ENCODE data around the gene IQCC. TPM values are rescaled to one million over a fixed set of nuclear protein-coding genes. Genes with fewer than 3 reads are reported as not detected.

The IQCC gene
- total and polyA plus RNA-seq, 2 experiments from 2014 or later = 1.5 TPM

GRCh38 chr1:32170991-32171390 lies 34.5 kb upstream of the IQCC start:
- Histone ChIP-seq H3K9me3 (ENCODE audit: low read depth) (no peaks in the 10 kb centered on the region), H3K27ac (no peak overlapping the region), H3K4me1 (ENCODE audit: insufficient read depth) (no peaks in the 10 kb centered on the region), H3K79me2 (no peaks in the 10 kb centered on the region), H3K4me2 (no peak overlapping the region), H3K9me2 (replicated peaks; ENCODE audit: insufficient read depth) (no peaks in the 10 kb centered on the region), H2AFZ (no peak overlapping the region), H3K36me3 (replicated peaks; ENCODE audit: insufficient read depth, low read depth) (no peaks in the 10 kb centered on the region), H3K4me3 (no peak overlapping the region), H4K20me1 (ENCODE audit: insufficient read depth, poor library complexity, severe bottlenecking) (no peaks in the 10 kb centered on the region), H3K27me3 (no peaks in the 10 kb centered on the region)
- TF ChIP-seq EZH2phosphoT487 (IDR thresholded peaks at IDR 0.05; ENCODE audit: low read depth, severe bottlenecking, unreplicated experiment) (no peak), CTCF (IDR thresholded peaks at IDR 0.05; ENCODE audit: poor library complexity) (no peak), EZH2 (IDR thresholded peaks at IDR 0.05; ENCODE audit: borderline replicate concordance) (no peak)
- WGBS (ENCODE audit: low lambda C conversion rate, missing lambda C conversion rate) = 81% methylated on average over 4 of the region's 4 CpGs
- DNase-seq (ENCODE audit: low spot score) = no peak

- TF ChIP-seq EZH2phosphoT487 (IDR thresholded peaks at IDR 0.05; ENCODE audit: low read depth, severe bottlenecking, unreplicated experiment) (no peak), CTCF (IDR thresholded peaks at IDR 0.05; ENCODE audit: poor library complexity) (no peak), EZH2 (IDR thresholded peaks at IDR 0.05; ENCODE audit: borderline replicate concordance) (no peak)
- WGBS (ENCODE audit: low lambda C conversion rate, missing lambda C conversion rate) = 100% methylated on average over 1 of the region's 1 CpG
- Histone ChIP-seq H3K4me2 (no peak overlapping the region), H3K9me2 (replicated peaks; ENCODE audit: insufficient read depth) (no peaks in the 10 kb centered on the region), H3K9me3 (ENCODE audit: low read depth) (no peaks in the 10 kb centered on the region), H2AFZ (no peak overlapping the region), H3K36me3 (replicated peaks; ENCODE audit: insufficient read depth, low read depth) (no peaks in the 10 kb centered on the region), H4K20me1 (ENCODE audit: insufficient read depth, poor library complexity, severe bottlenecking) (no peaks in the 10 kb centered on the region), H3K4me3 (no peak overlapping the region), H3K27me3 (no peaks in the 10 kb centered on the region), H3K4me1 (ENCODE audit: insufficient read depth) (no peaks in the 10 kb centered on the region), H3K79me2 (no peaks in the 10 kb centered on the region), H3K27ac (no peak overlapping the region)
- no peak for DNase-seq (ENCODE audit: low spot score)
Measured at GRCh38 chr1:32172621-32173245, 32.7 kb upstream of the IQCC start.

- Histone ChIP-seq H3K9me3 (ENCODE audit: low read depth) (no peaks in the 10 kb centered on the region), H4K20me1 (ENCODE audit: insufficient read depth, poor library complexity, severe bottlenecking) (peaks cover 21% of the 10 kb centered on the region), H3K36me3 (replicated peaks; ENCODE audit: insufficient read depth, low read depth) (peaks cover 8% of the 10 kb centered on the region), H3K9me2 (replicated peaks; ENCODE audit: insufficient read depth) (no peaks in the 10 kb centered on the region), H3K27me3 (no peaks in the 10 kb centered on the region), H3K4me2 (peak overlapping the region; percentile 98), H3K79me2 (peaks cover 35% of the 10 kb centered on the region), H2AFZ (peak overlapping the region; percentile 69), H3K27ac (peak overlapping the region; percentile 100), H3K4me3 (no peak overlapping the region), H3K4me1 (ENCODE audit: insufficient read depth) (peaks cover 25% of the 10 kb centered on the region)
- WGBS (ENCODE audit: low lambda C conversion rate, missing lambda C conversion rate) = 75% methylated on average over 7 of the region's 7 CpGs
- peak; percentile 28 for DNase-seq (ENCODE audit: low spot score)
- no peak for TF ChIP-seq EZH2 (IDR thresholded peaks at IDR 0.05; ENCODE audit: borderline replicate concordance)
- no peak for TF ChIP-seq CTCF (IDR thresholded peaks at IDR 0.05; ENCODE audit: poor library complexity)
- no peak for TF ChIP-seq EZH2phosphoT487 (IDR thresholded peaks at IDR 0.05; ENCODE audit: low read depth, severe bottlenecking, unreplicated experiment)
Measured at GRCh38 chr1:32178380-32179192, 26.9 kb upstream of the IQCC start.

Data from hepatocyte (in vitro differentiated cells).